Osteoblast (primary cell): Measurements from ENCODE around the gene GAS2L2. TPM values are rescaled to one million over a fixed set of nuclear protein-coding genes. Genes with fewer than 3 reads are reported as not detected.

Source experiments
- DNase-seq: peaks from one replicate; pipeline ENCODE4 v3.0.0; 2011; ENCODE audit warnings: low spot score, mixed read lengths; ENCODE audit not compliant: insufficient read length; ENCODE audit errors: missing footprints
- H2AFZ ChIP-seq: 2 replicates; pipeline ENCODE4 v1.6.0; 2011; ENCODE audit warnings: mild to moderate bottlenecking, low read length
- H3K27ac ChIP-seq: 2 replicates; pipeline ENCODE4 v1.5.1; 2011; ENCODE audit warnings: mild to moderate bottlenecking, low read depth, low read length, moderate library complexity
- H3K27me3 ChIP-seq: 2 replicates; pipeline ENCODE4 v1.6.0; 2012; ENCODE audit warnings: mild to moderate bottlenecking, control low read depth, inconsistent platforms, low read length, moderate library complexity; ENCODE audit not compliant: insufficient read depth
- H3K36me3 ChIP-seq: 2 replicates; pipeline ENCODE4 v1.5.1; 2011; ENCODE audit warnings: mild to moderate bottlenecking, low read length, control low read depth, moderate library complexity; ENCODE audit not compliant: insufficient read depth
- H3K4me1 ChIP-seq: 2 replicates; pipeline ENCODE4 v1.5.1; 2011; ENCODE audit warnings: mild to moderate bottlenecking, low read length, control low read depth, moderate library complexity; ENCODE audit not compliant: insufficient read depth
- H3K4me2 ChIP-seq: 2 replicates; pipeline ENCODE4 v1.6.0; 2011; ENCODE audit warnings: mild to moderate bottlenecking, low read length; ENCODE audit not compliant: insufficient read depth
- H3K4me3 ChIP-seq: fragments of 200-600 bp; sonication (generic); 3 replicates; pipeline ENCODE4 v1.5.1; 2012; ENCODE audit warnings: mild to moderate bottlenecking, low read length, inconsistent platforms; ENCODE audit not compliant: insufficient read depth
- H3K79me2 ChIP-seq: 2 replicates; pipeline ENCODE4 v1.6.0; 2012; ENCODE audit warnings: mild to moderate bottlenecking, low read length, control low read depth, inconsistent platforms; ENCODE audit not compliant: insufficient read depth
- H3K9me3 ChIP-seq: 2 replicates; pipeline ENCODE4 v1.5.1; 2011; ENCODE audit warnings: low read depth, low read length, control low read depth
- H4K20me1 ChIP-seq: 2 replicates; pipeline ENCODE4 v1.6.0; 2012; ENCODE audit warnings: mild to moderate bottlenecking, low read length, control low read depth; ENCODE audit not compliant: insufficient read depth
- CTCF ChIP-seq: IDR thresholded peaks from 2 replicates; pipeline ENCODE4 v1.5.1; 2011; ENCODE audit warnings: mild to moderate bottlenecking, low read depth, low read length, moderate library complexity; ENCODE audit errors: extremely low read depth
- total RNA-seq: library from RNA; depleted of rRNA; stranded (reverse); fragments of >200 nt; gene quantifications from 2 replicates; pipeline ENCODE4 v1.2.3, GENCODE V29; 2012

Gene GAS2L2
- total RNA-seq, 1 donor: not detected

GRCh38 chr17:35745749-35746320 is 7.2 kb downstream of the GAS2L2 start:
- Histone ChIP-seq H3K27ac (no peak overlapping the region), H3K4me2 (no peak overlapping the region), H3K4me1 (no peaks in the 10 kb centered on the region)

DNA sequence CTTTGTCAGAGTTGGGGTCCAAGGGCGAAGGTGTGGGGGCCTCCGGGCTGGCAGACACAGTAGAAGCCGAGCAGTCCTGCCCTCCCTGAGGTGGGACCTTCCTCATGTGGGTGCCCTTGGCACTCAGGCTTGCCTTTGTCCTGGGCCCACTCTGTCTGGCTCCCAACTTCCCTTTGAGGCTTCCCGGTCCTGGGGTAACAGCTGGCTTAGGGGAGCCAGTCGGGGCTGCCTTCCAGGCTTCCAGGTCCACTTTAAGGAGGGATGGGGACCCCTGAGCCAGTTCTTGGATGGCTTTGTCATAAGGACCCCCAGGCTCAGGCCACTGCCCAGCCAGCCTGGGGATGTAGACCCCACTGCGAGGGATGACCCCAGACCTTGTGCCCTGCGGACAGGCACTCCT is 7.8 kb downstream of the GAS2L2 start:
- H3K79me2 ChIP-seq: no peaks in the 10 kb centered on the region
- H3K4me1 ChIP-seq: no peaks in the 10 kb centered on the region
- no peak overlapping the region for H3K4me3 ChIP-seq
- peaks cover 54% of the 10 kb centered on the region for H3K27me3 ChIP-seq
- no peak overlapping the region for H2AFZ ChIP-seq
- DNase-seq: peak; percentile 81
- no peaks in the 10 kb centered on the region for H3K36me3 ChIP-seq
- H4K20me1 ChIP-seq: peaks cover 4% of the 10 kb centered on the region
- no peak for TF ChIP-seq CTCF
- no peaks in the 10 kb centered on the region for H3K9me3 ChIP-seq
- H3K27ac ChIP-seq: no peak overlapping the region
- H3K4me2 ChIP-seq: no peak overlapping the region

More at GRCh38 chr17:35745749-35746320, 7.2 kb downstream of the GAS2L2 start:
- Histone ChIP-seq H4K20me1 (peaks cover 4% of the 10 kb centered on the region), H3K4me3 (no peak overlapping the region), H3K79me2 (no peaks in the 10 kb centered on the region), H2AFZ (no peak overlapping the region), H3K9me3 (no peaks in the 10 kb centered on the region), H3K27me3 (peaks cover 54% of the 10 kb centered on the region), H3K36me3 (no peaks in the 10 kb centered on the region)
- no peak for TF ChIP-seq CTCF
- DNase-seq: peak; percentile 73

DNA sequence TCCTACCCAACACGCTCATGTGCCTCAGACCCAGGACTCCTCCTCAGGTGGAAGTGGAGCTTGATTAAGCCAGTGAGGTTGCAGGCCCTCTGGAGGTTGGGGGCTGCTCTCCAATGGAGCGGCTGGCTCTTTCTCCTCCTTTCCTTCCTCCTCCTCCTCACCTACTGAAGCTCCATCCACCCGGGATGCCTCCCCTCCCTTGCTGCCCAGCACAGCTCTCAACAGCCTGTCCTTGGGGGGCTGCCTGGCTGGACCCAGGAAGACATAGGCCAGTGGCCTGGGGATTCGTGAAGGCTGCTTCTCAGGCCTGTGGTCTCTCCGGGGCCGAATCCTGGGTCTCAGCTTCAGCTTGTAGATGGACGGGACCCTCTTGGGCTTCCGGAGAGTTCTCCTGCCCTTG is 8.2 kb downstream of the GAS2L2 start:
- Histone ChIP-seq H3K79me2 (no peaks in the 10 kb centered on the region), H2AFZ (no peak overlapping the region), H3K9me3 (no peaks in the 10 kb centered on the region), H3K36me3 (no peaks in the 10 kb centered on the region), H3K4me1 (no peaks in the 10 kb centered on the region), H4K20me1 (peaks cover 4% of the 10 kb centered on the region), H3K4me2 (no peak overlapping the region), H3K27me3 (peaks cover 54% of the 10 kb centered on the region), H3K4me3 (no peak overlapping the region), H3K27ac (no peak overlapping the region)
- DNase-seq: peak; percentile 75
- TF ChIP-seq CTCF: no peak

DNA sequence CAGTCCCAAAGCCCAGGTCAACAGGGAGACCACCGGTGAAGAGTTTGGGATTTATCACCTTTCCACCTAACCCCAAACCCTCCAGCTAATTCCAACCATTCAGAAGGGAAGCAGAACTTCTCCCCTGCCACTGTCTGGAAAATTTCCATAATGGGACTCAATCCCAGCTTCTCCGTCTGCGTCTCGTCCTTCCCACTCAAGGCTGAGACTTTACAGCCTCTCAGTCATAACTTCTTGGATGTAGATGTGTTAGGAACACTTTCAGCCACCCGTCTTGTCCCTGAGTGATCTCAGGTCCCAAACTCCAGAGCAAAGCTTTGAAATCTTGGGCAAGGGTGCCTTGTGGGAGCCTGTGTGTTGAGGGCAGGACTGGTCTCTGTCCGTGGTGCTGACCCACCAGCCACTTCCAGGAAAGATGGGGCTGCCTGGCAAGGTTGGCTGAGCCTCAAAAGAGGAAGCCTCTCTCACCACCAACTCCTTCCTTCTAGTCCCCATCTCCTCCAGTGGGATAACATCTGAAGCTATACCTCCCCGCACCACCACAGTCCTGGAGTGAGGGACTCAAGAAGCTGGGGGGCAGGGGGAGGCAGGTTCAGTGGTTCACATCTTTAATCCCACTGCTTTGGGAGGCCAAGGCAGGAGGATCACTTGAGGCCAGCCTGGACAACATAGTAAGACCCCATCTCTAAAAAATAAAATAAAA is 9.3 kb downstream of the GAS2L2 start:
- Histone ChIP-seq H3K79me2 (no peaks in the 10 kb centered on the region), H3K4me3 (no peak overlapping the region), H3K27ac (no peak overlapping the region), H2AFZ (no peak overlapping the region), H3K36me3 (no peaks in the 10 kb centered on the region), H3K27me3 (peaks cover 52% of the 10 kb centered on the region), H3K9me3 (no peaks in the 10 kb centered on the region), H4K20me1 (no peaks in the 10 kb centered on the region), H3K4me2 (no peak overlapping the region), H3K4me1 (no peaks in the 10 kb centered on the region)
- DNase-seq: peak; percentile 97
- no peak for TF ChIP-seq CTCF
